ENCODE measurements around the gene COL27A1. TPM values are rescaled to one million over a fixed set of nuclear protein-coding genes. Genes with fewer than 3 reads are reported as not detected.

Gene COL27A1
- total RNA-seq, 1 experiment from 2014 or later = 12.0 TPM

GRCh38 chr9:114205171-114206015 lies 50.1 kb downstream of the COL27A1 start:
- Histone ChIP-seq H3K9ac (ENCODE audit: low read length) (no peak overlapping the region), H3K4me3 (replicated peaks in 1 of 2; ENCODE audit: low read depth in 1 of 2, low read length in 2 of 2) (no peak overlapping the region), H4K20me1 (ENCODE audit: insufficient read depth) (no peaks in the 10 kb centered on the region), H3K4me1 (ENCODE audit: control insufficient read depth in 1 of 2, insufficient read depth in 2 of 2, low read length in 2 of 2) (peaks cover 0 to 10% of the 10 kb centered on the region in 2 experiments; a peak in 2 of 4 replicates), H2AFZ (ENCODE audit: low read depth, low read length, poor library complexity, severe bottlenecking) (no peak overlapping the region), H3K36me3 (ENCODE audit: control insufficient read depth in 1 of 2, insufficient read depth in 2 of 2, low read length in 2 of 2) (no peaks in the 10 kb centered on the region), H3K27me3 (ENCODE audit: insufficient read depth, low read length) (no peaks in the 10 kb centered on the region), H3K79me2 (ENCODE audit: insufficient read depth, low read length) (no peaks in the 10 kb centered on the region), H3K4me2 (ENCODE audit: low read length) (no peak overlapping the region), H3K27ac (ENCODE audit: low read depth, low read length) (no peak overlapping the region), H3K9me3 (ENCODE audit: control insufficient read depth in 1 of 2, insufficient read depth in 1 of 2, low read depth in 1 of 2, low read length in 2 of 2) (no peaks in the 10 kb centered on the region), H3K9me2 (ENCODE audit: insufficient read depth) (no peaks in the 10 kb centered on the region)
- CTCF ChIA-PET = no interaction called here
- POLR2A ChIA-PET = no interaction called here
- no peak for ATAC-seq
- no peak for DNase-seq (ENCODE audit: low read depth, low spot score)
- no TSS peak for BruUV-seq (replicated peaks)
- intact Hi-C loops (cut with micrococcal nuclease) = no loop called here
- RAD21 ChIA-PET (ENCODE audit: low non-redundant PET in 1 of 2, low total read pairs in 2 of 2, uncharacterized antibody in 2 of 2, unreplicated experiment in 2 of 2) = no interaction called here
- TF ChIP-seq RAD21 (IDR thresholded peaks at IDR 0.05; ENCODE audit: low read depth) (no peak), POLR2AphosphoS5 (IDR thresholded peaks at IDR 0.05; ENCODE audit: low read depth, low read length) (no peak), ZFX (IDR thresholded peaks at IDR 0.05) (no peak), TCF7L2 (IDR thresholded peaks at IDR 0.05; ENCODE audit: borderline replicate concordance, extremely low read depth, insufficient read depth, insufficient read length) (no peak), SIN3A (IDR thresholded peaks at IDR 0.05; ENCODE audit: low read depth) (no peak), SRF (IDR thresholded peaks at IDR 0.05; ENCODE audit: low read depth) (no peak), CBX3 (IDR thresholded peaks at IDR 0.05; ENCODE audit: low read depth) (no peak), ZBTB33 (IDR thresholded peaks at IDR 0.05; ENCODE audit: extremely low read depth, insufficient replicate concordance, low read length) (no peak), ZNF274 (IDR thresholded peaks at IDR 0.05; ENCODE audit: low read depth, low read length) (no peak), EZH2phosphoT487 (IDR thresholded peaks at IDR 0.05; ENCODE audit: borderline replicate concordance) (no peak)
- TF ChIP-seq, protein P1, sequence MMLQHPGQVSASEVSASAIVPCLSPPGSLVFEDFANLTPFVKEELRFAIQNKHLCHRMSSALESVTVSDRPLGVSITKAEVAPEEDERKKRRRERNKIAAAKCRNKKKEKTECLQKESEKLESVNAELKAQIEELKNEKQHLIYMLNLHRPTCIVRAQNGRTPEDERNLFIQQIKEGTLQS (IDR thresholded peaks at IDR 0.05) = no peak

Measured in HCT116 (cell line).